K562 (cell line): ENCODE measurements around the gene FGFRL1.
"Not testable (repeated sequence)": the region's sequence is repeated elsewhere in the genome, so short reads cannot be mapped to it uniquely, and the experiment has no call there.

Experiments
- CEBPB ChIP-seq: fragments of 450-650 bp; IDR thresholded peaks from 2 replicates; pipeline ENCODE4 v1.6.1; 2016; ENCODE audit warnings: missing genetic modification characterization, missing compliant biosample characterization
- FOXA3 ChIP-seq, 2 experiments: fragments of 450-650 bp in 1 of 2; sonication (generic) in 1 of 2; formaldehyde crosslinking; IDR thresholded peaks in 1 of 2; conservative IDR thresholded peaks in 1 of 2; 2 replicates each; pipeline versions ENCODE4 v1.4.0 to v1.8.0; 2020 to 2022; ENCODE audit warnings: mild to moderate bottlenecking in 2 of 2, missing genetic modification reagents in 1 of 2
- IRF2 ChIP-seq: sonication (generic); formaldehyde crosslinking; IDR thresholded peaks from 2 replicates; pipeline ENCODE4 v1.8.1; 2022; ENCODE audit warnings: mild to moderate bottlenecking, missing genetic modification reagents
- MCM3 ChIP-seq: fragments of 450-650 bp; IDR thresholded peaks from 2 replicates; pipeline ENCODE4 v1.6.1; 2016
- SREBF2 ChIP-seq: sonication (generic); formaldehyde crosslinking; IDR thresholded peaks from 2 replicates; pipeline ENCODE4 v1.4.0; 2020; ENCODE audit warnings: mild to moderate bottlenecking, missing genetic modification reagents
- ZBED1 ChIP-seq: IDR thresholded peaks from 2 replicates; pipeline ENCODE4 v1.6.1; 2014

GRCh38 chr4:1053891-1054290, 42.5 kb downstream of the FGFRL1 start:
- TF ChIP-seq SREBF2 (CRISPR knock-in tag); CEBPB; IRF2 (CRISPR knock-in tag); FOXA3 (CRISPR knock-in tag; conservative IDR thresholded peaks at IDR 0.05 in 1 of 2, IDR thresholded peaks at IDR 0.05 in 1 of 2); MCM3; ZBED1: not testable (repeated sequence)
